ENCODE data around the gene DPP8. TPM values are rescaled to one million over a fixed set of nuclear protein-coding genes. Genes with fewer than 3 reads are reported as not detected.

The DPP8 gene
- total RNA-seq, 2 experiments from 2014 or later: 41.6 to 44.1 TPM

GRCh38 chr15:65447145-65447544 is 70.3 kb downstream of the DPP8 start:
- Mint-ChIP-seq H3K27me3 (no peaks in the 10 kb centered on the region), H3K4me3 (no peak overlapping the region)

GRCh38 chr15:65434201-65434600 is 83.3 kb downstream of the DPP8 start:
- DNase-seq (no peak), ATAC-seq (no peak)
- no peak overlapping the region for H3K27ac Mint-ChIP-seq
- H3K4me3 Mint-ChIP-seq: no peak overlapping the region
- no peaks in the 10 kb centered on the region for H3K9me3 Mint-ChIP-seq (ENCODE audit: low read depth)
- H3K4me1 Mint-ChIP-seq: no peaks in the 10 kb centered on the region
- CTCF ChIA-PET: interaction anchor here (0.7 to 1.5 kb wide), 2 partner anchors 49 to 363 kb away, joined by 3 to 4 read pairs; no protein-coding TSS in a partner anchor
- peaks cover 2% of the 10 kb centered on the region for H3K27me3 Mint-ChIP-seq
- no peaks in the 10 kb centered on the region for H3K36me3 Mint-ChIP-seq

More at GRCh38 chr15:65447145-65447544, 70.3 kb downstream of the DPP8 start:
- Mint-ChIP-seq H3K27ac (no peak overlapping the region), H3K36me3 (peaks cover 34% of the 10 kb centered on the region), H3K9me3 (ENCODE audit: low read depth) (no peaks in the 10 kb centered on the region), H3K4me1 (no peaks in the 10 kb centered on the region)
- CTCF ChIA-PET: interaction anchor here (1.4 kb wide), 1 partner anchor 45 kb away, joined by 3 read pairs; no protein-coding TSS in a partner anchor
- DNase-seq: no peak
- no peak for ATAC-seq

- Mint-ChIP-seq H3K36me3 (no peaks in the 10 kb centered on the region), H3K4me3 (no peak overlapping the region), H3K27me3 (peaks cover 2% of the 10 kb centered on the region), H3K27ac (no peak overlapping the region), H3K9me3 (ENCODE audit: low read depth) (no peaks in the 10 kb centered on the region), H3K4me1 (no peaks in the 10 kb centered on the region)
- ATAC-seq (no peak), DNase-seq (no peak)
- CTCF ChIA-PET: no interaction called here
These were observed 85.8 kb downstream of the DPP8 start for GRCh38 chr15:65431731-65432130.

GRCh38 chr15:65426216-65426853 is 91.2 kb downstream of the DPP8 start:
- CTCF ChIA-PET: no interaction called here
- Mint-ChIP-seq H3K36me3 (no peaks in the 10 kb centered on the region), H3K9me3 (ENCODE audit: low read depth) (no peaks in the 10 kb centered on the region), H3K4me3 (no peak overlapping the region), H3K27ac (no peak overlapping the region), H3K4me1 (peaks cover 13% of the 10 kb centered on the region), H3K27me3 (peaks cover 38% of the 10 kb centered on the region)
- no peak for ATAC-seq
- DNase-seq: no peak

GRCh38 chr15:65424683-65425082 is 92.8 kb downstream of the DPP8 start:
- Mint-ChIP-seq H3K36me3 (no peaks in the 10 kb centered on the region), H3K27ac (no peak overlapping the region), H3K4me3 (no peak overlapping the region), H3K9me3 (ENCODE audit: low read depth) (no peaks in the 10 kb centered on the region), H3K4me1 (peaks cover 13% of the 10 kb centered on the region), H3K27me3 (peaks cover 54% of the 10 kb centered on the region)
- ATAC-seq (no peak), DNase-seq (no peak)
- CTCF ChIA-PET: no interaction called here

GRCh38 chr15:65423976-65424679 is 93.4 kb downstream of the DPP8 start:
- DNase-seq (no peak), ATAC-seq (no peak)
- no peaks in the 10 kb centered on the region for H3K9me3 Mint-ChIP-seq (ENCODE audit: low read depth)
- H3K4me3 Mint-ChIP-seq: peak overlapping the region; percentile 7
- CTCF ChIA-PET: no interaction called here
- peaks cover 60% of the 10 kb centered on the region for H3K27me3 Mint-ChIP-seq
- H3K4me1 Mint-ChIP-seq: peaks cover 13% of the 10 kb centered on the region
- no peak overlapping the region for H3K27ac Mint-ChIP-seq
- H3K36me3 Mint-ChIP-seq: no peaks in the 10 kb centered on the region

DNA sequence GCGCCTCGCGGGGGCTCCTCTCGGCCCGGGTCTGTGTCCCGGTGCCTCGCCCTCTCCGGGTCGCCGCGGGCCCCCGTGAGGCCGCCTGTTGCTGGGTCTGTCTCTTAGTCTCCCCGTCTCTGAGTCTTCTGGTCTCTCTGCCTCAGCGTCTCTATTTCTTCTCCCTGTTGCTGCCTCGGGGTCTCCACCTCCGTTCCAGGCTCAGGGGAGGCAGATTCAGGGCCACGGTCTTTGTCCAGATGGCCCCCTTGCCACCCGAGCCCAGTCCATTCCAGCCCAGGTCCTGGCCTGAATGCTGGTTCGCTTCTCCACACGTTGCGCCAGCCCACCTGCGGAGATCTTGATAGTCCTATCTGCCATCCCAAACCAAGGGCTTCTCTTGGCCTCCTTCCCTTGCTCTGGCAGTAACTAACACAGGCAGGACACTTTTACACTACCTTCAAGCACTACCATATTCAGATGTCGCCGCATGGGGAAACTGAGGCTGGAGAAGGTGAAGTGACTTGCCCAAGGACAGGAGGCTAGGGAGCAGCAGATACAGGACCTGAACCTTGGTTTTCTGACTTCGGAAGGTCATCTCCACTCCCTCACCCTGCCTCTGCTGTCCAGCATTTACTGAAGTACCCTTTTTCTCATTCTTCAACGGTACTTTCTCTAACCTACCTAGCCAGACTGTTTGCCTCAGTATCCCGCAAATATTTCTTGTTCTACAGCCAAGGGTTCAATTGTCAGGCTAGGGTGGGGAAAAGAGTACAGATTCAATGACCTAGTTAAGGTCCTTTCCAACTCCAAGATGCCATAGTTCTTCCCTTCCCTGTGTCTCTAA is 94.1 kb downstream of the DPP8 start:
- Mint-ChIP-seq H3K27ac (no peak overlapping the region), H3K4me3 (peak overlapping the region; percentile 49), H3K27me3 (peaks cover 66% of the 10 kb centered on the region), H3K4me1 (peaks cover 13% of the 10 kb centered on the region), H3K9me3 (ENCODE audit: low read depth) (no peaks in the 10 kb centered on the region), H3K36me3 (no peaks in the 10 kb centered on the region)
- CTCF ChIA-PET: no interaction called here
- DNase-seq (no peak), ATAC-seq (no peak)

DNA sequence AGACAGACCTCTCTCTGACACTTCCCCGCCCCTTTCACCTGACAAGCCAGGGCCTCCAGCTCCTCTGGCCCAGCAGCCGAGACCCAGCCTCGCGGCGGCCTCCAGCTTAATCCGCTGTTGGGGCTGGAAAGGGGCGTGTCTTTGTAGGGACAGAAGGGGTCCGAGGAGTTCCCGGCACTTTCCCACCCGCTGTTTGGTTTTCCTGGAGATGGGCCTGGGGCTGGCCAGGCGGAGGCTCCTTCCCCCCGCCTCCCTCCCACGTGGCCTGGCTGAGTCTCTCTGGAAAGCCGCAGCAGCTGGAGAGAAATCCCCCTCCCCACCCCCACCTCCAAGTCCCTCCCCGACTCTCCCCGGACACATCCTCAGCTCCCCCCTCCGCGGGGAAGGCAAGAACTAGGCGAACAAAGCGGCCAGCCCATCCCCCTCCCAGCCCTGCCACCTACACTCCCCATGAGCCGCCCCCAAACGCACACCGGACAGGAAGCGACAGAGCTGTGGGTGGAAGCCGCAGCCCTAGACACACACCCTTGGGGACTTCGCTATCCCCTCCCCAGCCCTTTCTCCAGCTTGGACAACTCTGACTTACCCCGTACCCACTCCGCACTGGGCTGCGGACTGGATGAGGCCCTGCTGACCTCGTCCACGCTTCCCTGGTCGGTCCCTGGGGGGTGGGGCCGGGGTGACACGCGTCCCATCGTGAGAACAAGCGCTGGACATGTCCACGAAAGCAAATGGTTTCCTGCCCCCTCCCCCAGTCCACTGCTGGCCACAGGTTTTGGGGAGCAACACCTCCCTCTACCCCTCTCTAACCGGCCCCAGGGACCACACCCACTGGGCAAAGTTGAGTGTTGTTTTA is 95.9 kb downstream of the DPP8 start:
- Mint-ChIP-seq H3K27ac (no peak overlapping the region), H3K27me3 (peaks cover 80% of the 10 kb centered on the region), H3K4me3 (peak overlapping the region; percentile 65), H3K36me3 (no peaks in the 10 kb centered on the region), H3K4me1 (peaks cover 13% of the 10 kb centered on the region), H3K9me3 (ENCODE audit: low read depth) (no peaks in the 10 kb centered on the region)
- DNase-seq: peak; percentile 52
- CTCF ChIA-PET: interaction anchor here (1.0 to 2.1 kb wide), 3 partner anchors 36 to 72 kb away, joined by 3 to 5 read pairs (median 4); no protein-coding TSS in a partner anchor
- peak; percentile 26 for ATAC-seq

DNA sequence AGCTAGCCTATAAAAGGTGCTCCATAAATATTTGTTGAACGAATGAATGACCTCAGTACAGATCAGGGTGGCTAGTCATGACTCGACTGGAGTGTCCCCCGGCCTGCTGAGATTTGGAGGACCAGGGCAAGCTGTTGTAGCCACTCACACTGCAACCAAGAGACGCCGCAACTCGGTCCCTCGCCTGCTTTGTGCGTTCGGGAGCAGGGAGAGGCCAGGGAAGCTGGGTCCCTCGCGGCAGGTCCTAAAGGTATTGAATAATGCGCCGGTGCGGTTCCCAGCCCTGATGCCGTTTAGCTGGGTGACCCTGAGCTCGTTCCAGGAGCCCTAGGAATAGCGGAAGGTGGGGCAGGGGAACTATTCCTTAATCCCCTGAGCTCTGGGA is 96.5 kb downstream of the DPP8 start:
- DNase-seq (no peak), ATAC-seq (no peak)
- CTCF ChIA-PET: interaction anchor here (1.0 to 2.1 kb wide), 3 partner anchors 21 to 73 kb away, joined by 3 to 5 read pairs (median 4); no protein-coding TSS in a partner anchor
- Mint-ChIP-seq H3K36me3 (no peaks in the 10 kb centered on the region), H3K27me3 (peaks cover 77% of the 10 kb centered on the region), H3K9me3 (ENCODE audit: low read depth) (no peaks in the 10 kb centered on the region), H3K4me3 (no peak overlapping the region), H3K4me1 (peaks cover 13% of the 10 kb centered on the region), H3K27ac (no peak overlapping the region)

DNA sequence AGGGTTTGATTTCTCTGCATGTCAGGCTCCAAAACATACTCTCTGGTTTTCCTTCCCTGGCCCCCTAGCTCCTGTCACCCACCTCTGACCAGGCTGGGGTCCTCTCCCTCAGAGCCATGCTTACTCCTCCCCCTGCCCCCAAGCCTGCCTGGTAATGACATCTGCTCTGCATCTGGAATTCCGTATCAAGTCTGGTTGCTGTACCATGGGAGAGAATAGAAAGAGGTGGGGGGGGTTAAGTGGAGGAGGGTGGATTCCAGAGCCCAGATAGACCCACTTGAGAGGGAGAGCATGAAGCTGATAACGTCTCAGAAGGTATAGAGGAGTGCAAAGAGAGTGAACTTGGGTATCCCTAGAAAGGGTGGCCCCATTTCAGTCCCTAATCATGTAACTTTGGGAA is 98.9 kb downstream of the DPP8 start:
- Mint-ChIP-seq H3K4me1 (peaks cover 13% of the 10 kb centered on the region), H3K27me3 (peaks cover 60% of the 10 kb centered on the region), H3K36me3 (no peaks in the 10 kb centered on the region), H3K27ac (no peak overlapping the region), H3K4me3 (no peak overlapping the region), H3K9me3 (ENCODE audit: low read depth) (no peaks in the 10 kb centered on the region)
- DNase-seq (no peak), ATAC-seq (no peak)
- CTCF ChIA-PET: interaction anchor here (0.7 kb wide), 1 partner anchor 21 kb away, joined by 3 read pairs; no protein-coding TSS in a partner anchor

DNA sequence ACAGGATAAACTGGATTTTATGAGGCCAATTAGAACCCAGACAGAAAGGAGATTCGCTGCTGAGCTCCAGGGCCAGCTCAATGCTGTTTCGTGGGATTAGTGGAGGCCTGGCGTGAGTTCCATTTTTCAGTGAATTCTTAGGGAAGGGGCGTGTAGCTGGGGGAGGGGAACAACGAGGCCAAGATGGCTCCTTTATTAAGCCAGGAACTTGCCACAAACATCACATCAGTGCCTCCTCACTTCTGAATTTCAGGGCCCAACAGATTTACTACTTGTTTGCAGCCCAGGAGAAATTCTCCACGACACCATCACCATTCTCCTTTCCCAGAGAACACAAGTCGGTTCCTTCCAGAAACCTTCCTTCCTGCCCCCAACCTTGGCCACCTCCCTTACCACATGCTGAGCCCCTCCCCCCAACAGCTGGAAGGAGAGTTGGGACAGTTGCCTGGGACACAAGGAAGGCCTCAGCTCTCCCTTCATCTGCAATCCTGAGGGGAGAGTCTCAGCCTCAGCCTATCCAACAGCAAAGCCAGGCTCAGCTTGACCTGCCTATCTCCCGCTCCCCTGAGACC is 100.6 kb downstream of the DPP8 start:
- Mint-ChIP-seq H3K9me3 (ENCODE audit: low read depth) (no peaks in the 10 kb centered on the region), H3K27me3 (peaks cover 48% of the 10 kb centered on the region), H3K4me3 (no peak overlapping the region), H3K4me1 (peaks cover 3% of the 10 kb centered on the region), H3K27ac (no peak overlapping the region), H3K36me3 (no peaks in the 10 kb centered on the region)
- DNase-seq: no peak
- ATAC-seq: no peak
- CTCF ChIA-PET: no interaction called here

DNA sequence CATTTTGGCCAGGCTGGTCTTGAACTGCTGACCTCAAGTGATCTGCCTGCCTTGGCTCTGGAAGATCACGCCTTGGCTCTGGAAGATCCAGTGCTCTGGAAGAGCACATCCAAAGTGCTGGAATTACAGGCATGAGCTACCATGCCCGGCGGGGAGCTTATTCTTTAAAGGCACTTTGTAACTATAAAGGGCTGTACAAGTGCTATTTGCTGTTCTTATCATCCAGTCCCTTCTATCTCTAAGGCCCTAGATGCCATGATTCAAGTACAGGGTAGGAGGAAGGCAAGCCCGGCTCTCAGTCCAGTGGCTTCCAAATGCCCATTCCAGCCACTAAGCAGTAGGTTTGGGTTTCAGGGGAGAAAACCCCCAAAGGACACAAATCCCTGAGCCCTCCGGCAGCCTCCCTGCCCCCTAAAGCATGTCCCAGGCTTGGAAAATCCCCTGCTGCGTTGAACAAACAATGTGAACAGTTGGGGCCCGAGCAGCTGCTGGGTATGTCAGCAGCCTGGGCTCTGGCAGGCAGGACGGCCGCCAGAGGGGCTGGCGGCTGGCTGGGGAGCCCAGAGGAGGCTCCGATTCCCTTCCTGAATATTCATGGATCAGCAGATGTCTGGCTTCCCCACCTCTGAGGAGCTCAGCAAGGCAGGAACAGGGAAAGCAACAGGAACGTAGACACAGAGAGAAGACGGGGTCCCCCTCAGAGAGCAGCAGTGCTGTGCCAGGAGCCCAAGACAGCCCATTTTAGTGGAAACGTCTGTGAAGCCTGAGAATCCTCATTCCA is 102.5 kb downstream of the DPP8 start:
- no peaks in the 10 kb centered on the region for H3K4me1 Mint-ChIP-seq
- no peak overlapping the region for H3K27ac Mint-ChIP-seq
- no peak for DNase-seq
- peaks cover 37% of the 10 kb centered on the region for H3K27me3 Mint-ChIP-seq
- H3K36me3 Mint-ChIP-seq: no peaks in the 10 kb centered on the region
- ATAC-seq: no peak
- no peak overlapping the region for H3K4me3 Mint-ChIP-seq
- CTCF ChIA-PET: interaction anchor here (1.2 to 1.3 kb wide), 2 partner anchors 14 to 32 kb away, joined by 3 to 7 read pairs; no protein-coding TSS in a partner anchor
- no peaks in the 10 kb centered on the region for H3K9me3 Mint-ChIP-seq (ENCODE audit: low read depth)

Measured in activated CD8-positive, alpha-beta memory T cell treated with anti-CD3 and anti-CD28 coated beads, Interleukin-2, amount 10 ng/mL, durations not matched to agents 7 days and 5 days (primary cell).